ENCODE measurements around the gene HYAL2. TPM values are rescaled to one million over a fixed set of nuclear protein-coding genes. Genes with fewer than 3 reads are reported as not detected.

The HYAL2 gene
- total and polyA plus RNA-seq, 9 of the 15 experiments (the other 6 are each of a cell fraction or from before 2014, with no cell fraction given): 0.36 to 22.7 (median 11.4) TPM; not detected in 1

DNA sequence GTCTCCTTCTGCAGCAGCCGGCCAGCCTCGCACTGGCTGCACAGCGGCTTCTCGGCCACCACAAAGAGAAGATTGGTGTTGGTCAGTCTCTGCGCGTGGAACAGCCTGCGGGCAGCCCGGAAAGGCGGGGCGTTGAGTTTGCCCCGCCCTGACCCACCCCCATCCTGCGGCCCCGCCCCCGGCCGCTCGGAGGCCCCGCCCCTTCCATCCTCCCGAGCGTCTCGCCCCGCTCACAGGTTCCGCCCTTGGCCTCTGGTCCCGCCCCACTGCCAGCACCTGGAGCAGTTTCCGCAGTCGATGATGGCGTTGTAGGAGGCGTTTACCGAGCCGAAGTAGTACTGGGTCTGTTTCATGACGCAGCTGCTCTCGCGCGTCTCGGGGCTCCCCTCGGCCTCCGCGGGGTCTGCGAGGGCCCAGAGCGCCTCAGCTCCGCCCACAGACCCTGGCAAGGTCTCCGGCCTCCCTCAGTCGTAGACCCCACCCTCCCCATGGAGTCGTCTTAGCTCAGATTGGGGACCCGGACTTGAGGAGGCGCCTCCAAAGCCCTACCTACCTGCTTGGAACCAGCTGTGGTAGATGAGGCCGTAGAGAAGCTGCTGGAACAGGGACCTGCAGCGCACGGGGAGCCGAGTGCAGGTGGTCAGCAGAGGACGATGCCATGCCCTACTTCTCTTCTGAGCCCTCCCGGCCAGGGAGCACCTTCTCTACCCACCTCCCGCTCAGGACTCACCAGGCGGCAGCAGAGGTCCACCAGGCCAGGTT is 42.7 kb upstream of the HYAL2 start (continued):
- TF ChIP-seq, protein P1, sequence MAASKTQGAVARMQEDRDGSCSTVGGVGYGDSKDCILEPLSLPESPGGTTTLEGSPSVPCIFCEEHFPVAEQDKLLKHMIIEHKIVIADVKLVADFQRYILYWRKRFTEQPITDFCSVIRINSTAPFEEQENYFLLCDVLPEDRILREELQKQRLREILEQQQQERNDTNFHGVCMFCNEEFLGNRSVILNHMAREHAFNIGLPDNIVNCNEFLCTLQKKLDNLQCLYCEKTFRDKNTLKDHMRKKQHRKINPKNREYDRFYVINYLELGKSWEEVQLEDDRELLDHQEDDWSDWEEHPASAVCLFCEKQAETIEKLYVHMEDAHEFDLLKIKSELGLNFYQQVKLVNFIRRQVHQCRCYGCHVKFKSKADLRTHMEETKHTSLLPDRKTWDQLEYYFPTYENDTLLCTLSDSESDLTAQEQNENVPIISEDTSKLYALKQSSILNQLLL (CRISPR knock-in tag; IDR thresholded peaks at IDR 0.05; ENCODE audit: borderline replicate concordance): no peak
- TF ChIP-seq POLR2G (IDR thresholded peaks at IDR 0.05; ENCODE audit: low read depth, low read length) (peak; percentile 57; the same call in 1 of the 2 replicates), POLR2AphosphoS5 (IDR thresholded peaks at IDR 0.05; ENCODE audit: control insufficient read depth, insufficient read depth, low read depth, low read length) (no peak), HLTF (IDR thresholded peaks at IDR 0.05) (no peak), ETV1 (tag; conservative IDR thresholded peaks at IDR 0.05; ENCODE audit: low read depth) (no peak), CHD4 (IDR thresholded peaks at IDR 0.05; ENCODE audit: insufficient read depth, insufficient replicate concordance, low read depth, low read length, poor library complexity, severe bottlenecking) (no peak), HDAC6 (IDR thresholded peaks at IDR 0.05; ENCODE audit: low read depth, low read length) (no peak), STAT5B (CRISPR knock-in tag; IDR thresholded peaks at IDR 0.05) (no peak), YY1 (IDR thresholded peaks at IDR 0.05; ENCODE audit: borderline replicate concordance in 1 of 3, control insufficient read depth in 1 of 3, extremely low read depth in 1 of 3, insufficient read depth in 3 of 3, insufficient read length in 1 of 3, insufficient replicate concordance in 2 of 3, low read depth in 1 of 3, low read length in 2 of 3) (peak in 2 of 3 experiments; percentile 10 to 40), CEBPG (CRISPR knock-in tag; IDR thresholded peaks at IDR 0.05) (no peak), CEBPG (tag; conservative IDR thresholded peaks at IDR 0.05 in 1 of 2, IDR thresholded peaks at IDR 0.05 in 1 of 2) (no peak), CXXC5 (CRISPR knock-in tag; IDR thresholded peaks at IDR 0.05) (peak; percentile 12), NRF1 (conservative IDR thresholded peaks at IDR 0.05 in 1 of 2, IDR thresholded peaks at IDR 0.05 in 1 of 2) (peak in 1 of 2 experiments; percentile 47; a peak in 2 of 4 replicates), ZNF668 (CRISPR knock-in tag; IDR thresholded peaks at IDR 0.05) (no peak), SIN3A (IDR thresholded peaks at IDR 0.05; ENCODE audit: borderline replicate concordance in 2 of 2, control insufficient read depth in 1 of 2, low read depth in 2 of 2, low read length in 2 of 2) (no peak), CTBP1 (IDR thresholded peaks at IDR 0.05; ENCODE audit: borderline replicate concordance) (0 out of 2 replicates have a peak, but pooled peaks have one; percentile 28), PHF8 (IDR thresholded peaks at IDR 0.05; ENCODE audit: borderline replicate concordance, low read length) (peak; percentile 32; the same call in 1 of the 2 replicates), ZEB2 (IDR thresholded peaks at IDR 0.05) (0 out of 2 replicates have a peak, but pooled peaks have one; percentile 26)
- TF ChIP-seq, protein P2, sequence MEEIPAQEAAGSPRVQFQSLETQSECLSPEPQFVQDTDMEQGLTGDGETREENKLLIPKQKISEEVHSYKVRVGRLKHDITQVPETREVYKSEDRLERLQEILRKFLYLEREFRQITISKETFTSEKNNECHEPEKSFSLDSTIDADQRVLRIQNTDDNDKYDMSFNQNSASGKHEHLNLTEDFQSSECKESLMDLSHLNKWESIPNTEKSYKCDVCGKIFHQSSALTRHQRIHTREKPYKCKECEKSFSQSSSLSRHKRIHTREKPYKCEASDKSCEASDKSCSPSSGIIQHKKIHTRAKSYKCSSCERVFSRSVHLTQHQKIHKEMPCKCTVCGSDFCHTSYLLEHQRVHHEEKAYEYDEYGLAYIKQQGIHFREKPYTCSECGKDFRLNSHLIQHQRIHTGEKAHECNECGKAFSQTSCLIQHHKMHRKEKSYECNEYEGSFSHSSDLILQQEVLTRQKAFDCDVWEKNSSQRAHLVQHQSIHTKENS (CRISPR knock-in tag; IDR thresholded peaks at IDR 0.05): no peak
- TF ChIP-seq, protein P3, sequence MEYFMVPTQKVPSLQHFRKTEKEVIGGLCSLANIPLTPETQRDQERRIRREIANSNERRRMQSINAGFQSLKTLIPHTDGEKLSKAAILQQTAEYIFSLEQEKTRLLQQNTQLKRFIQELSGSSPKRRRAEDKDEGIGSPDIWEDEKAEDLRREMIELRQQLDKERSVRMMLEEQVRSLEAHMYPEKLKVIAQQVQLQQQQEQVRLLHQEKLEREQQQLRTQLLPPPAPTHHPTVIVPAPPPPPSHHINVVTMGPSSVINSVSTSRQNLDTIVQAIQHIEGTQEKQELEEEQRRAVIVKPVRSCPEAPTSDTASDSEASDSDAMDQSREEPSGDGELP (CRISPR knock-in tag; IDR thresholded peaks at IDR 0.05; ENCODE audit: borderline replicate concordance): 0 out of 2 replicates have a peak, but pooled peaks have one; percentile 26
- TF ChIP-seq, protein P4, sequence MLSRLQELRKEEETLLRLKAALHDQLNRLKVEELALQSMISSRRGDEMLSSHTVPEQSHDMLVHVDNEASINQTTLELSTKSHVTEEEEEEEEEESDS (CRISPR knock-in tag; IDR thresholded peaks at IDR 0.05): no peak
